Measurements from ENCODE around the gene TES. TPM values are rescaled to one million over a fixed set of nuclear protein-coding genes. Genes with fewer than 3 reads are reported as not detected.

Gene TES
- total and polyA plus RNA-seq, 2 experiments from 2014 or later, result 37.3 to 38.3 TPM

GRCh38 chr7:116280803-116281202, 70.5 kb downstream of the TES start:
- ATAC-seq, result no peak
- TF ChIP-seq STAT1 (IDR thresholded peaks at IDR 0.05; ENCODE audit: unreplicated experiment) (no peak), ZNF114 (CRISPR knock-in tag; IDR thresholded peaks at IDR 0.05) (no peak)

DNA sequence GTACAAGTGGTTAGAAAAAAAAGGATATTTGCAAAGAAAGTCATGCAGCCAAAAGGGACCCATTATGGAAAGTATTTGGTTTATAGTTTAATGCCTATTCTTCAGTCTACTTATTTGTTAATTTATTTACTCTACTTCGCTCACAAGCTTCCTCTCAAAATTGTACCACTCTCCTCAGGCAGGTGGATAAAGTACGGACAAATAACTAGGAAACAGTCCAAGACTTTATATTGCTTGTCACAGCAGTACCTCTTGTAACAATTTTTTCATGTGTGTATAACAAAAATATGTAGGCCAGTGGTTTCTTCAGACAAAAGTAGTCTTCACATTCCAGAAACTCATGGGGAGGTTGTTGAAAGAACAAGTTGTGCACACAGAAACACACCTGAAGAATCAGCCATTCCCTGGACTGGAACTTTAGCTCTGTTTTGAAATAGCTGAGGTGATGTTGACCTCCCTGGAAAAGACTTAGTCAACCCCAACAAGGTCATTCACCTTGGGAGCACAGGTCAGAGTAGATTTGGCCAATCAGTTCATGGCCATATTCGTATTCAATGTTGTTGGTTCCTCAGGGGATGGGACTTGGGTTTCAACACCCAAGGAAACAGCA, 73.4 kb downstream of the TES start:
- ATAC-seq, result no peak
- TF ChIP-seq POLR2AphosphoS5 (IDR thresholded peaks at IDR 0.05; ENCODE audit: low read depth) (no peak), JUNB (IDR thresholded peaks at IDR 0.05; ENCODE audit: unreplicated experiment) (no peak), ZNF331 (CRISPR knock-in tag; IDR thresholded peaks at IDR 0.05; ENCODE audit: low read depth) (no peak), ZNF114 (CRISPR knock-in tag; IDR thresholded peaks at IDR 0.05) (no peak), STAT1 (IDR thresholded peaks at IDR 0.05; ENCODE audit: unreplicated experiment) (no peak), ETS1 (IDR thresholded peaks at IDR 0.05) (no peak)
- TF ChIP-seq, protein P1, sequence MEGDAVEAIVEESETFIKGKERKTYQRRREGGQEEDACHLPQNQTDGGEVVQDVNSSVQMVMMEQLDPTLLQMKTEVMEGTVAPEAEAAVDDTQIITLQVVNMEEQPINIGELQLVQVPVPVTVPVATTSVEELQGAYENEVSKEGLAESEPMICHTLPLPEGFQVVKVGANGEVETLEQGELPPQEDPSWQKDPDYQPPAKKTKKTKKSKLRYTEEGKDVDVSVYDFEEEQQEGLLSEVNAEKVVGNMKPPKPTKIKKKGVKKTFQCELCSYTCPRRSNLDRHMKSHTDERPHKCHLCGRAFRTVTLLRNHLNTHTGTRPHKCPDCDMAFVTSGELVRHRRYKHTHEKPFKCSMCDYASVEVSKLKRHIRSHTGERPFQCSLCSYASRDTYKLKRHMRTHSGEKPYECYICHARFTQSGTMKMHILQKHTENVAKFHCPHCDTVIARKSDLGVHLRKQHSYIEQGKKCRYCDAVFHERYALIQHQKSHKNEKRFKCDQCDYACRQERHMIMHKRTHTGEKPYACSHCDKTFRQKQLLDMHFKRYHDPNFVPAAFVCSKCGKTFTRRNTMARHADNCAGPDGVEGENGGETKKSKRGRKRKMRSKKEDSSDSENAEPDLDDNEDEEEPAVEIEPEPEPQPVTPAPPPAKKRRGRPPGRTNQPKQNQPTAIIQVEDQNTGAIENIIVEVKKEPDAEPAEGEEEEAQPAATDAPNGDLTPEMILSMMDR (conservative IDR thresholded peaks at IDR 0.05; ENCODE audit: low read depth in 2 of 2), result no peak
- TF ChIP-seq, protein P2, sequence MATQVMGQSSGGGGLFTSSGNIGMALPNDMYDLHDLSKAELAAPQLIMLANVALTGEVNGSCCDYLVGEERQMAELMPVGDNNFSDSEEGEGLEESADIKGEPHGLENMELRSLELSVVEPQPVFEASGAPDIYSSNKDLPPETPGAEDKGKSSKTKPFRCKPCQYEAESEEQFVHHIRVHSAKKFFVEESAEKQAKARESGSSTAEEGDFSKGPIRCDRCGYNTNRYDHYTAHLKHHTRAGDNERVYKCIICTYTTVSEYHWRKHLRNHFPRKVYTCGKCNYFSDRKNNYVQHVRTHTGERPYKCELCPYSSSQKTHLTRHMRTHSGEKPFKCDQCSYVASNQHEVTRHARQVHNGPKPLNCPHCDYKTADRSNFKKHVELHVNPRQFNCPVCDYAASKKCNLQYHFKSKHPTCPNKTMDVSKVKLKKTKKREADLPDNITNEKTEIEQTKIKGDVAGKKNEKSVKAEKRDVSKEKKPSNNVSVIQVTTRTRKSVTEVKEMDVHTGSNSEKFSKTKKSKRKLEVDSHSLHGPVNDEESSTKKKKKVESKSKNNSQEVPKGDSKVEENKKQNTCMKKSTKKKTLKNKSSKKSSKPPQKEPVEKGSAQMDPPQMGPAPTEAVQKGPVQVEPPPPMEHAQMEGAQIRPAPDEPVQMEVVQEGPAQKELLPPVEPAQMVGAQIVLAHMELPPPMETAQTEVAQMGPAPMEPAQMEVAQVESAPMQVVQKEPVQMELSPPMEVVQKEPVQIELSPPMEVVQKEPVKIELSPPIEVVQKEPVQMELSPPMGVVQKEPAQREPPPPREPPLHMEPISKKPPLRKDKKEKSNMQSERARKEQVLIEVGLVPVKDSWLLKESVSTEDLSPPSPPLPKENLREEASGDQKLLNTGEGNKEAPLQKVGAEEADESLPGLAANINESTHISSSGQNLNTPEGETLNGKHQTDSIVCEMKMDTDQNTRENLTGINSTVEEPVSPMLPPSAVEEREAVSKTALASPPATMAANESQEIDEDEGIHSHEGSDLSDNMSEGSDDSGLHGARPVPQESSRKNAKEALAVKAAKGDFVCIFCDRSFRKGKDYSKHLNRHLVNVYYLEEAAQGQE (IDR thresholded peaks at IDR 0.05; ENCODE audit: unreplicated experiment), result no peak

More at GRCh38 chr7:116280803-116281202, 70.5 kb downstream of the TES start:
- H3K27me3 Mint-ChIP-seq (ENCODE audit: insufficient read depth, low read depth, poor library complexity), result no peaks in the 10 kb centered on the region
- H3K4me3 Mint-ChIP-seq, result no peak overlapping the region
- no peak overlapping the region for H3K4me2 ChIP-seq
- no peaks in the 10 kb centered on the region for H3K9me3 Mint-ChIP-seq
- H2AFZ ChIP-seq, result no peak overlapping the region
- H3K27ac Mint-ChIP-seq, result no peak overlapping the region
- no peaks in the 10 kb centered on the region; the same call in 1 of the 2 replicates for H3K9me2 ChIP-seq (ENCODE audit: insufficient read depth)
- no peaks in the 10 kb centered on the region for H4K20me1 ChIP-seq (replicated peaks; ENCODE audit: insufficient read depth)
- H3K4me1 ChIP-seq (ENCODE audit: insufficient read depth), result peaks cover 7% of the 10 kb centered on the region; the same call in 1 of the 2 replicates
- no peaks in the 10 kb centered on the region for H3K79me2 ChIP-seq (replicated peaks; ENCODE audit: insufficient read depth)
- DNase-seq (ENCODE audit: low spot score), result no peak
- H3F3A ChIP-seq (replicated peaks; ENCODE audit: low read depth), result no peaks in the 10 kb centered on the region
- H3K36me3 Mint-ChIP-seq (ENCODE audit: low read depth), result no peaks in the 10 kb centered on the region
- H3K36me3 ChIP-seq (ENCODE audit: insufficient read depth), result no peaks in the 10 kb centered on the region
- H3K27ac ChIP-seq (ENCODE audit: low read depth), result no peak overlapping the region
- no peak overlapping the region for H3K4me3 ChIP-seq
- H3K4me1 Mint-ChIP-seq, result peaks cover 8% of the 10 kb centered on the region; the same call in 2 of the 3 replicates
- no peaks in the 10 kb centered on the region for H3K27me3 ChIP-seq (ENCODE audit: insufficient read depth)

More for the DNA sequence above, 73.4 kb downstream of the TES start:
- H3K9me2 ChIP-seq (ENCODE audit: insufficient read depth), result no peaks in the 10 kb centered on the region
- no peaks in the 10 kb centered on the region for H3K36me3 ChIP-seq (ENCODE audit: insufficient read depth)
- DNase-seq (ENCODE audit: low spot score), result no peak
- Mint-ChIP-seq H3K4me3 (no peak overlapping the region), H3K4me1 (no peaks in the 10 kb centered on the region), H3K9me3 (no peaks in the 10 kb centered on the region), H3K36me3 (ENCODE audit: low read depth) (no peaks in the 10 kb centered on the region), H3K27ac (no peak overlapping the region), H3K27me3 (ENCODE audit: insufficient read depth, low read depth, poor library complexity) (peaks cover 3% of the 10 kb centered on the region)
- H3K79me2 ChIP-seq (replicated peaks; ENCODE audit: insufficient read depth), result no peaks in the 10 kb centered on the region
- no peaks in the 10 kb centered on the region for H3K27me3 ChIP-seq (ENCODE audit: insufficient read depth)
- no peaks in the 10 kb centered on the region for H3F3A ChIP-seq (replicated peaks; ENCODE audit: low read depth)
- H3K27ac ChIP-seq (ENCODE audit: low read depth), result no peak overlapping the region
- H4K20me1 ChIP-seq (replicated peaks; ENCODE audit: insufficient read depth), result no peaks in the 10 kb centered on the region
- no peaks in the 10 kb centered on the region for H3K4me1 ChIP-seq (ENCODE audit: insufficient read depth)
- H2AFZ ChIP-seq, result 0 out of 2 replicates have a peak overlapping the region, but pooled peaks have one; percentile 3
- no peak overlapping the region for H3K4me2 ChIP-seq
- H3K4me3 ChIP-seq, result no peak overlapping the region
